Spinal cord (tissue), 10 donors: ENCODE measurements around the gene UNC80. TPM values are rescaled to one million over a fixed set of nuclear protein-coding genes. Genes with fewer than 3 reads are reported as not detected.

Source experiments
- DNase-seq, 6 donors: peaks; one replicate each; pipeline versions ENCODE4 v3.0.0 to v3.0.0-alpha.2; 2013 to 2015; ENCODE audit warnings: low spot score in 6 of 6, low read depth in 4 of 6
- H3K27ac ChIP-seq: one replicate; pipeline ENCODE4 v1.5.1; 2013; ENCODE audit warnings: low read depth, low read length, control low read depth
- H3K27me3 ChIP-seq: one replicate; pipeline ENCODE4 v1.6.1; 2013; ENCODE audit warnings: low read length; ENCODE audit not compliant: control insufficient read depth, insufficient read depth
- H3K36me3 ChIP-seq: one replicate; pipeline ENCODE4 v1.6.1; 2013; ENCODE audit warnings: low read length; ENCODE audit not compliant: control insufficient read depth, insufficient read depth
- H3K4me1 ChIP-seq: one replicate; pipeline ENCODE4 v1.6.1; 2013; ENCODE audit warnings: low read length; ENCODE audit not compliant: control insufficient read depth, insufficient read depth
- H3K4me3 ChIP-seq: one replicate; pipeline ENCODE4 v1.5.1; 2013; ENCODE audit warnings: low read depth, low read length, control low read depth
- H3K9me3 ChIP-seq: one replicate; pipeline ENCODE4 v1.6.1; 2013; ENCODE audit warnings: low read length; ENCODE audit not compliant: control insufficient read depth, insufficient read depth
- WGBS: methylation state at CpG from one replicate; pipeline ENCODE4 v1.1.5; 2013; ENCODE audit warnings: missing lambda C conversion rate; ENCODE audit not compliant: insufficient coverage; 5-methylcytosine and 5-hydroxymethylcytosine counted together
- polyA plus RNA-seq, 2 donors: library from polyadenylated mRNA; unstranded; fragments of 120-200 nt; gene quantifications; one replicate each; pipeline ENCODE4 v1.2.1, GENCODE V29; 2013; ENCODE audit not compliant: insufficient read length in 2 of 2
- total RNA-seq, 2 donors: library from RNA; depleted of rRNA in 1 of 2; stranded (reverse); fragments of 120-200 nt in 1 of 2; fragments of >200 nt in 1 of 2; gene quantifications; one replicate each; pipeline versions ENCODE4 v1.2.3 to v1.2.4, GENCODE V29; 2013 to 2014
- donor health status: healthy.

Gene UNC80
- total and polyA plus RNA-seq, 4 donors = 12.3 to 37.8 (median 16.1) TPM

- no peaks in the 10 kb centered on the region for H3K4me1 ChIP-seq
- no peaks in the 10 kb centered on the region for H3K9me3 ChIP-seq
- H3K27ac ChIP-seq = no peak overlapping the region
- H3K36me3 ChIP-seq = no peaks in the 10 kb centered on the region
- no CpG with 5 or more reads among the region's 2 CpGs for WGBS
- DNase-seq = no peak
- H3K27me3 ChIP-seq = no peaks in the 10 kb centered on the region
- no peak overlapping the region for H3K4me3 ChIP-seq
Observed at GRCh38 chr2:209970271-209970670, 198.6 kb downstream of the UNC80 start.

GRCh38 chr2:209970711-209971110, 199.1 kb downstream of the UNC80 start:
- no peak for DNase-seq
- Histone ChIP-seq H3K36me3 (no peaks in the 10 kb centered on the region), H3K27ac (no peak overlapping the region), H3K27me3 (no peaks in the 10 kb centered on the region), H3K4me3 (no peak overlapping the region), H3K9me3 (no peaks in the 10 kb centered on the region), H3K4me1 (no peaks in the 10 kb centered on the region)
- WGBS = 93% methylated on average over 3 of the region's 4 CpGs

DNA sequence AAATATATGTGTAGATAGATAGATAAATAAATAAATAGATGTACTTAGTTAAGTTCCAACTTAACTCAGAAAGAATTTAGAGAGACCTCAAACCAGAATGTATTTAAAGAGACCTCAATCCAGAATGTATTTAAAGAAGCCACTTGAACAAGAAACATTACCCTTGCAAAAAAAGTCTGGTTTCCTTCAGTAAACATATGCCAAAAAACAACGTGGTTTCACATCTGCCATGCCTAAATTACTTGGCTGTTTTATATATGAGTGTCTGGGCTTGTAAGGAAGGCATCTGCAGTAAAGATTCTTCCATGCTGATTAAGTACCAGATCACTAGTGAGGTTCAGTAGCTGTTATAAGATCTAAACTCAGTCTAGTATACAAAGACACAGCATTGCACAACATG, 201.7 kb downstream of the UNC80 start:
- peaks cover 3% of the 10 kb centered on the region for H3K36me3 ChIP-seq
- H3K4me1 ChIP-seq = no peaks in the 10 kb centered on the region
- H3K27ac ChIP-seq = no peak overlapping the region
- H3K27me3 ChIP-seq = no peaks in the 10 kb centered on the region
- DNase-seq = peak in 1 of 6 donors; percentile 42
- H3K4me3 ChIP-seq = no peak overlapping the region
- H3K9me3 ChIP-seq = no peaks in the 10 kb centered on the region
- WGBS = no CpG with 5 or more reads among the region's 1 CpG

DNA sequence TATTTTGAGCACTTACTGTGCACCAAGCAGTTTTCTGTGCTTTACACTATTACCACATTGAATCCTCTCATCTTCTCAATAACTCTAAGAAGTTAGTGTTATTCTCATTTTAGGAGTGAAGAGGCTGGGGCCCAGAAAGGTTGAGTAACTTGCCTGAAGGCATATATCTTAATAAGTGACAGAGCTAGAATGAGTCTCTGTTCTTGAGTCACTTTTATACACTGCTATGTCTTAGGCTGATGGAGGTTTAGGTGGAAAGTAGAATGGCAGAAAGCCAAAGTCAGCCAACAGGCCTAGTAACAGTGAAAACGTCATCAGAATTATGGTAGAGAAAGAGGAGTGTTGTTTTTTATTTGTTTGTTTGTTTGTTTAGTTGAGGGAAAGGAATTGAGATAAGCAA, 202.9 kb downstream of the UNC80 start:
- Histone ChIP-seq H3K4me1 (peaks cover 3% of the 10 kb centered on the region), H3K27ac (no peak overlapping the region), H3K9me3 (no peaks in the 10 kb centered on the region), H3K4me3 (no peak overlapping the region), H3K36me3 (peaks cover 5% of the 10 kb centered on the region), H3K27me3 (no peaks in the 10 kb centered on the region)
- 36% methylated on average over 1 of the region's 1 CpG for WGBS
- no peak for DNase-seq

- no peaks in the 10 kb centered on the region for H3K9me3 ChIP-seq
- peaks cover 3% of the 10 kb centered on the region for H3K4me1 ChIP-seq
- 83% methylated on average over 7 of the region's 9 CpGs for WGBS
- DNase-seq = no peak
- H3K36me3 ChIP-seq = peaks cover 5% of the 10 kb centered on the region
- H3K27ac ChIP-seq = no peak overlapping the region
- H3K4me3 ChIP-seq = no peak overlapping the region
- H3K27me3 ChIP-seq = no peaks in the 10 kb centered on the region
Observed at GRCh38 chr2:209976698-209977385, 205.2 kb downstream of the UNC80 start.

- H3K4me1 ChIP-seq = peaks cover 3% of the 10 kb centered on the region
- H3K9me3 ChIP-seq = no peaks in the 10 kb centered on the region
- peaks cover 5% of the 10 kb centered on the region for H3K36me3 ChIP-seq
- H3K27ac ChIP-seq = no peak overlapping the region
- peak in 2 of 6 donors; percentile 57 to 71 for DNase-seq
- no peaks in the 10 kb centered on the region for H3K27me3 ChIP-seq
- no CpG with 5 or more reads among the region's 2 CpGs for WGBS
- H3K4me3 ChIP-seq = no peak overlapping the region
Observed at GRCh38 chr2:209977386-209978239, 206.0 kb downstream of the UNC80 start.

DNA sequence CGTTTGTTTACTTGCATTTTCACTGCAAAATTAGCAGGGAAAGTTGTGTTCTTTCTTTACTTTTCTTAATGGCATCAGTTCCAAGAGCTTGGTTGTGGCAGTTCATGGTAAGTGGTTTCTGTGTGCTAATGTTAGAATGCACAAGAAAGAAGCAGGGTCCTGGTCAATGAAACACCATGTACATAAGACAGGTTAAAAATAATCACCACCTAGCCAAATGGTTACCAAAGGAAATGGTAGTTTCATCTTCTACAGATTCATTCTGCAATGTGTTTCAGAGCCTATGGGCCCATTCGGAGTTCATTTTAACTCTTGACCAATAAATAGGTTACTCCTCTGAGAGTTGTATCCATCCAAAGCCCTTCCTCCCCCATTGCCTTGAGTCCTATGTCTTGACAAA, 212.7 kb downstream of the UNC80 start:
- Histone ChIP-seq H3K27me3 (no peaks in the 10 kb centered on the region), H3K36me3 (no peaks in the 10 kb centered on the region), H3K27ac (no peak overlapping the region), H3K4me3 (no peak overlapping the region), H3K9me3 (no peaks in the 10 kb centered on the region), H3K4me1 (no peaks in the 10 kb centered on the region)
- no peak for DNase-seq
- 100% methylated on average over 2 of the region's 2 CpGs for WGBS

DNA sequence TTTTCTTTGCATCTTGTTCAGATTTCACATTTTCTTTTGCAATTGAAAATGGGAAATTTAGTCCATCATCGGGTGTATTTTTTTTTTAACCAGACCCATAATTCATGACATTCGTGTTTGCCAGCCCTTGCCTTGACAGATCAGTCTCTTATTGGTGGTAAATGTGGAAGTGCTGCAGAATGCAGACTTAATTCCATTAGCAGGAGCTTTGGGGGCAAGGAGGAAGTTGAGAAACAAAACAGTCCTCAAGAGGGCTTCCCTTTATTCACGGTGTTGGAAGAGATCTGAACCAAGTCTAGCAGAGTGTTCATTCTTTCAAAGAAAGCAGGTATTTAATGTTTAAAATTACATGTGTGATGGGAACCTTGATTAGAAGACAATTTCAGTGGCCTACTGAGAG, 214.2 kb downstream of the UNC80 start:
- WGBS = 50% methylated on average over 1 of the region's 3 CpGs

GRCh38 chr2:209986415-209986814, 214.8 kb downstream of the UNC80 start:
- WGBS = 94% methylated on average over 2 of the region's 2 CpGs
- H3K4me1 ChIP-seq = no peaks in the 10 kb centered on the region
- no peak overlapping the region for H3K4me3 ChIP-seq
- no peaks in the 10 kb centered on the region for H3K27me3 ChIP-seq
- H3K36me3 ChIP-seq = no peaks in the 10 kb centered on the region
- no peak for DNase-seq
- H3K27ac ChIP-seq = no peak overlapping the region
- no peaks in the 10 kb centered on the region for H3K9me3 ChIP-seq

More for the DNA sequence above, 214.2 kb downstream of the UNC80 start:
- no peak overlapping the region for H3K27ac ChIP-seq
- H3K27me3 ChIP-seq = no peaks in the 10 kb centered on the region
- no peak overlapping the region for H3K4me3 ChIP-seq
- no peaks in the 10 kb centered on the region for H3K4me1 ChIP-seq
- H3K36me3 ChIP-seq = no peaks in the 10 kb centered on the region
- no peak for DNase-seq
- H3K9me3 ChIP-seq = no peaks in the 10 kb centered on the region

GRCh38 chr2:209988010-209988409, 216.4 kb downstream of the UNC80 start:
- H3K9me3 ChIP-seq = no peaks in the 10 kb centered on the region
- DNase-seq = no peak
- H3K27me3 ChIP-seq = no peaks in the 10 kb centered on the region
- H3K36me3 ChIP-seq = no peaks in the 10 kb centered on the region
- no peaks in the 10 kb centered on the region for H3K4me1 ChIP-seq
- H3K27ac ChIP-seq = no peak overlapping the region
- 100% methylated on average over 2 of the region's 4 CpGs for WGBS
- no peak overlapping the region for H3K4me3 ChIP-seq
